ENCODE data around the gene AKAP8. TPM values are rescaled to one million over a fixed set of nuclear protein-coding genes. Genes with fewer than 3 reads are reported as not detected.

AKAP8 gene
- total RNA-seq (2014; rRNA removed) = 26.3 and 28.0 TPM in 2 replicates
- polyA plus RNA-seq (2012) = 12.0 TPM

DNA sequence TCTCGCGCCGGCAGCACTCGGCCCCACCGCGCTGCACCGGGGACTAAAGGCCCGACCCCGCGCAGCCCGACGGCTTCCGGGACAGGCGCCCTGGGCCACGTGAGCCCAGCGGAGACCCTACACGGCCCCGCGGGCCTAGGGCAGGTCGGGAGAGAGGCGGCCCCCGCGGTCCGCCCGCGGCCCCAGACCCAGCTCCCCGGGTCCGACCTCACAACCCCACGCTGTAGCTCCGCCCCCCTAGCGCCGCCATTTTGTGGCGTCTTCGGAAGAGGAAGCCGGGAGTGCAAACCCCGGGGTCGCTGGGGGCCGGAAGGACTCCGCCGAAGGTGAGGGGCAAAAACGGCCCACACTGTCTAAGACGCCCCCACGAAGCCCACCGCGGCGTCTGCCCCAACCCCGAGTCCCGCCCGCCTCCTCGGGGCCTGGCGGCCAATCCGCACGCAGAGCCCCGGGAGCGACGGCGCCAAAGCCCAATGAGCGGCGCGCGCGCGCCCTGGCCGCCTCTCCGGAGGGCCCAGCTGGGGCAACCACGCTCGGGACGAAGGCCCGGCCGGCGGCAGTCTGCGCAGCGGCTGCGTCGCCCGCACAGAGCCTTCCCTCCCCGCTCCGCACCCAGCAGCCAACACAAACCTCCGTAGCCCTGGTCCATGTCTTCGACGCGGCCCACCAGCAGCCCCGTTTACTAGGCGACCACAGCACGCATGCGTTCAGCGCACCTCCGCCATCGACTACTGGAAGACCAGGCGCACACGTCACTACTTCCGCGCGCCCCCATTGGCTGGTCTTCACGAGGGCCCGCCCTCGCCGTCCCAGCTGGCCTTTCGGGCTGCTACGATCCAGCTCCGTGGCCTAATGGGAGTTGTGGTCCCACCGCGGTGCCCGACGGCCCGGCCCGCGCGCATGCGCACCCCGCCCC, at the start of gene AKAP8:
Gene AKAP8 (minus strand): TSS at position 705 of the 916 bp plus-strand sequence. CDS start 56 bp downstream, at position 649.
- peak; percentile 98 for DNase-seq (ENCODE audit: low read depth)

DNA sequence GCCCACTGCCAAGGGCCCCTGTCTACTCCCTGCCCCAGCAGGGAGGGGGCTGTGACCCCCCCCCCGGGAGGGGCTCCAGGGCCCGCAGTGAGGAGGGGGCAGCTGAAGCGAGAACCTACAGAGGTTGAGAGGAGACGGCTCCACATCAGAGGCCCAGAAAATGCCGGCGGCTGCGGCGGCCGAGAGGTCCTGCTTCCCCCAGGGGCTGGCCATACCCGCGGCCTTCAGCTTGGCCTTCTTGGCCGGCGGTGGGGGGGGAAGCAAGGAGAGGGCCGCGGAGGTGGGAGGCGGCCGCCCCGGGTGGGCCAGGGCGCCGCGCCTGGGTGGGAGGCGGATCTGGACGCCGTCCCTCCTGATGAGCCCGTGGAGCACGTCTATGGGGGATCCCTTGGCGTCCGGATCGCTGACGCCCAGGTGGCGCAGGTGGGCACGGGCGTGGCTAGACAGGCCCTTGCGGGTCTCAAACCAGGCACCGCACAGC, 48.4 kb upstream of the AKAP8 start:
- DNase-seq (ENCODE audit: low read depth) = no peak

- no peak for DNase-seq (ENCODE audit: low read depth)
These were observed 47.7 kb upstream of the AKAP8 start for GRCh38 chr19:15427350-15427700.

GRCh38 chr19:15426485-15427349, 47.1 kb upstream of the AKAP8 start:
- no peak for DNase-seq (ENCODE audit: low read depth)

DNA sequence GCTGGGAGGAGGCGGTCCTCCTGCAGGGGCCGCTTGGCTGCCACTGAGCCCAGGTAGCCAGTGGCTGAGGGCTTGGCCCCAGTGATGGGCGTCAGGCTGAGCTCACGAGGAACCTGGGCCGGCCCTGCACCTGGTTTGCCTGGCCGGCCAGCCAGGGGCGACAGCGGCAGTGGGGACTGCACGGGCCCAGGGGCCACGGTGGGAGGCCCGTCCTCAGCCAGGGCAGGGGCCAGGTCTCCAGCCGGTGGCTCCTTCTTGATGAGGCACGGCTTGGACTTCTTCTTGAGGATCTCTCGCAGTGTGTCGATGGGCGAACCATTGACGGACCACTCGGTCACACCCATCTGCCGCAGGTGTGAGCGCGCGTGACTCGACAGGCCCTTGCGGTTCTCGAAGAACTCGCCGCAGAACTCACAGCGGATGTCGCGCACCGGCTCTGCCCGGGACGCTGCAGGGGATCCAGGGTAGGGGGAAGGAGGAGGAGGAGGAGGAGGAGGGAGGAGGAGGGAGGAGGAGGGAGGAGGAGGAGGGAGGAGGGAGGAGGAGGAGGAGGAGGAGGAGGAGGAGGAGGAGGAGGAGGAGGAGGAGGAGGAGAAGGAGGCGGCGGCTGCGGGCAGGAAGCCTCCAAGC, 45.8 kb upstream of the AKAP8 start:
- DNase-seq (ENCODE audit: low read depth) = no peak

DNA sequence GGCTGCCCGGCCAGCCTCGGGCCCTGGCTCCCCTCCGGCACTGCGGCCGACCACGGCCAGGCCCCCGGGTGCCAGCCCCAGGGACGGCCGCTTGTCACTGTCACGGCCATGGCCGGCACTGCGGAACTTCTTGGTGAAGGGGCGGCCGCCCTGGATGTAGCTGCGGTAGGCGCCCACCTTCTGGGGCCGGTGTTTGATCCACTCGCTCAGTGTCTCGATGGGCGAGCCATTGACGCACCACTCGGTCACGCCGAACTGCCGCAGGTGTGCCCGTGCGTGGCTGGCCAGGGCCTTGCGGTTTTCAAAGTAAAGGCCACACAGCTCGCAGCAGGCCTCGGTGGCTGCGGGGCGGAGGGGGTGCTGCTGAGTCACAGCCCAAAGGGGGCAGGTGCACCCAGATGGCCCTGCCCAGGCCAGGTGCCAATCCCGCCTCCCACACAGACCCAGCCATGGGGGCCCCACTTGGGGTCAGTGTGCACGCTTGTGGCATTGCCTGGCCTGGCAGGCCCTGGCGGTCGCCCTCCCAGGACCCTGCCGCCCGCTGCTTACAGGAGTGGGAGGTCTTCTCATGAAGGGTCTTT, 45.2 kb upstream of the AKAP8 start:
- no peak for DNase-seq (ENCODE audit: low read depth)

GRCh38 chr19:15424121-15424520, 44.5 kb upstream of the AKAP8 start:
- no peak for DNase-seq (ENCODE audit: low read depth)

DNA sequence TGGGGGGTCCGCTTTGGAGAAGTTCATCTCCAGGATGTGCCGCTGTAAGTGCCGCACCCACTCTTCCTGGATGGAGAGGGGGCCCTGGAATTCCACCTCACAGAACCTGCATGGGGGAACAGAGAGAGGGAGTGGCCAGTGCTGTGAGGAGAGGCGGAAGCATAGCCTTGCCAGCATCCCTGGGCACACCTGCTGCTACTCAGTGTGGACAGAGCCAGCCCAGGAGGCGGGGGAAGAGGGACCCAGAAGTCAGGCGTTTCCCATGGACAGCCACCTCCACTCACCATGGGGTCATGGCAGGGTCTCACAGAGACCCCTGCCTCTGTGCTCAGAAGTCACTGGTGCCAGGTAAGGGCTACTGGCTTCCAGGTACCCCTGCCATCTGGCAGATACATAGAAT, 43.5 kb upstream of the AKAP8 start:
- DNase-seq (ENCODE audit: low read depth) = no peak

GRCh38 chr19:15422296-15423075, 42.9 kb upstream of the AKAP8 start:
- no peak for DNase-seq (ENCODE audit: low read depth)

GRCh38 chr19:15421721-15422260, 42.2 kb upstream of the AKAP8 start:
- no peak for DNase-seq (ENCODE audit: low read depth)

DNA sequence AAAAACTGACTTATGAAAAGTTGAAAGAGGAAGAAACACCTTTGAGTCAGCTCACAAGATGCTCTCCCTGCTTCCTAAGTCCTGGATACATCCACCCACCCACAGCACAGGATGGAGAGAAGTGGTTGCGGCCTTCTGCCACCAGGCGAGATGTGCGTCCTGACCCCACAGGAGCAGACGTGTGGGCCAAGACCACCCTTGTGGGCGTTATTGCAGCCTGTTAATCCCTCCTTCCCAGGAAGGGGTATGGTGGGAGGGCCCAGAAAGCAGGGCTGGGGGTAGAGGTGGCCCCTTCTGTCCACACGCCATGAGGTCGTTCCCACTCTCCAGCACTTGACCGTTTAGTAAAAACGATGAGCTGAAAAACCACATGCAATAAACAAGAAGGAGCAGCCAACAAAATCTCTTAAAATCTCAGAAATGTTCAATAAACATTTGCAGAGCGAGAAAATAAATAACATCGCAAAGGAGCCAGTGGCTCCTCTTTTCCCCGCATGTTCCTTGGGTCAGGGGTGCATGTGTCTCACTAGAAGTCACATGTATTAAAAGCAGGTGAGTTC, 41.6 kb upstream of the AKAP8 start:
- DNase-seq (ENCODE audit: low read depth) = no peak

- peak; percentile 31 for DNase-seq (ENCODE audit: low read depth)
These were observed 39.9 kb upstream of the AKAP8 start for GRCh38 chr19:15419413-15420025.

DNA sequence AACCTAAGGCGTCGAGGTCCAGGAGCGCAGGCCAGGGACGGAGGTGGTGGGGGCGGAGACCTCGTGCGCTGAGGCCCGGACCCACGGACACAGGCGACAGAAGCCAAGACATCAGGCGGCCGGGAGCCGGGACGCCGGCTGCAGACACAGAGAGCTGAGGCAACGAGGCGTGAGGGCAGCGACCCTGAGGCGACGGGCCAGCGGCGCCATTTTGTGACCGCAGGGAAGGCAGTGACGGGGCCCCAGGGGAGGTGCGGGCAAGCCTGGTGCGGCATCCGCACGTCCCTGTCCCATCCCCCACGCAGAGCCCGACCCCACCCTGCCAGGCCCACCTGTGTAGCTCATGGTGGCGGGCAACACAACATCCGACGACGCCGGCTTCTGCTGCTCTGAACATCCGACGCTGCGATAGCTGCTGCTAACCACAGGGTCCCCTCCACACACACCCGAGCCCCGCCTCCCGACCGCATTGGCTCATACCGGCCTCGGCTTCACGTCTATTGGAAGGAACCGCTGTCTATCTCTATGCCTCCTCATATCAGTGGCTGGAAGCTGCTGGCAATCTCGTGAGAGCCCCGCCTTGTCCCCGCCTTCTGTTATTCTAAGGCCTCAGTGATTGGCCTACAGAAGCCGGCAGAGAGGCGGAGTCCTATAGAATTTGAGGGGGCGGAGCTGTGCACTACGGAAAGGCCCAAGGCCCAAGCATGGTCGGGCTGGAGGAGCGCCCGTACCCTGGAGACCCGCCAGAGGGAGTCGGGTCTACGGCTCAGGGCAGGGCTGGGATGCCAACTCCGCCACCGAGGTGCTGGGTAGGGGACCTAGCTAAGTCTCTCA, 39.2 kb upstream of the AKAP8 start, which contains the start of gene AKAP8L:
Gene AKAP8L (minus strand): TSS at position 410 of the 834 bp plus-strand sequence. CDS start 65 bp downstream, at position 345.
- DNase-seq (ENCODE audit: low read depth) = peak; percentile 100

GRCh38 chr19:15418231-15418578, 38.6 kb upstream of the AKAP8 start:
- DNase-seq (ENCODE audit: low read depth) = no peak

DNA sequence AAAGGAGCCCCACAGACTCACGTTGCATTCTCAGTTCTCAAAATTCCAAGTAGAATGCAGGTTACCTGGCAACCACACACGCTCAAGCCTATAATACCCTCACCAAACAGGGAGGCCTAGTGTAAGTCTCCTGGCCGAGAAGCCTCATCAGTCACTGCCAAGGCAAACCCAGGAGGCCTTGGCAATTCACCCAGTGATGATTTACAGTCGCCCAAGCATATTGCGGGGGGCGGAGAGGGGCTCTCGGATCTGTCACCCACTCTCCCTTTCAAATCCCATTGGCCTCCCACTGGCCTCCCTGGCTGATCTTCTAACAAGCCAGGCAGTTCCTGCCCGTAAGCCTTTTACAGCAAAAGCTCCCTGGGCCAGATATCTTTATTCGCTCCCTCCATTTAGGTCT, 38.1 kb upstream of the AKAP8 start:
- no peak for DNase-seq (ENCODE audit: low read depth)

GRCh38 chr19:15412832-15413231, 33.2 kb upstream of the AKAP8 start:
- DNase-seq (ENCODE audit: low read depth) = no peak

- DNase-seq (ENCODE audit: low read depth) = peak; percentile 38
These were observed 31.8 kb upstream of the AKAP8 start for GRCh38 chr19:15411351-15411750.

- DNase-seq (ENCODE audit: low read depth) = no peak
These were observed 25.2 kb upstream of the AKAP8 start for GRCh38 chr19:15404780-15405211.

Data from LHCN-M2 (cell line).